ENCODE results near the gene MOCS2. TPM values are rescaled to one million over a fixed set of nuclear protein-coding genes. Genes with fewer than 3 reads are reported as not detected.

The MOCS2 gene
- total RNA-seq, 2 donors from 2014 or later = 23.5 to 27.5 TPM

GRCh38 chr5:53066088-53066487 is 43.5 kb downstream of the MOCS2 start:
- DNase-seq (no peak), ATAC-seq (no peak)
- intact Hi-C loops (cut with DNase I, micrococcal nuclease) = no loop called here

GRCh38 chr5:53063791-53064190 is 45.8 kb downstream of the MOCS2 start:
- intact Hi-C loops (cut with DNase I, micrococcal nuclease) = no loop called here
- ATAC-seq (no peak), DNase-seq (no peak)

- DNase-seq (no peak), ATAC-seq (no peak)
- intact Hi-C loops (cut with DNase I, micrococcal nuclease) = no loop called here
These were observed 46.4 kb downstream of the MOCS2 start for GRCh38 chr5:53063176-53063575.

- ATAC-seq = no peak
- intact Hi-C loops (cut with DNase I, micrococcal nuclease) = no loop called here
These were observed 50.3 kb downstream of the MOCS2 start for GRCh38 chr5:53059281-53059680.

GRCh38 chr5:53055365-53055764 is 54.2 kb downstream of the MOCS2 start:
- DNase-seq (no peak), ATAC-seq (no peak)
- intact Hi-C loops (cut with DNase I, micrococcal nuclease) = no loop called here

More at GRCh38 chr5:53059281-53059680, 50.3 kb downstream of the MOCS2 start:
- DNase-seq = no peak

GRCh38 chr5:53053364-53053763 is 56.2 kb downstream of the MOCS2 start:
- no peak for ATAC-seq
- no peak for DNase-seq
- intact Hi-C loops (cut with DNase I, micrococcal nuclease) = no loop called here

GRCh38 chr5:53052499-53052898 is 57.1 kb downstream of the MOCS2 start:
- ATAC-seq (no peak), DNase-seq (no peak)
- intact Hi-C loops (cut with DNase I, micrococcal nuclease) = no loop called here

- ATAC-seq (no peak), DNase-seq (no peak)
- intact Hi-C loops (cut with DNase I, micrococcal nuclease) = no loop called here
These were observed 61.3 kb downstream of the MOCS2 start for GRCh38 chr5:53048248-53048647.

Other genes with a start within 250 kb of the MOCS2 start
- gene ITGA2, start 120.4 kb downstream of the MOCS2 start, total RNA-seq = 10 to 100 TPM; 17.6 to 19.2 TPM